Measurements from ENCODE around the gene MRPS10. TPM values are rescaled to one million over a fixed set of nuclear protein-coding genes. Genes with fewer than 3 reads are reported as not detected.

The MRPS10 gene
- total and polyA plus RNA-seq, 2 donors (not counting 3 experiments of a cell fraction or from before 2014, with no cell fraction given), result 23.2 to 37.7 TPM

DNA sequence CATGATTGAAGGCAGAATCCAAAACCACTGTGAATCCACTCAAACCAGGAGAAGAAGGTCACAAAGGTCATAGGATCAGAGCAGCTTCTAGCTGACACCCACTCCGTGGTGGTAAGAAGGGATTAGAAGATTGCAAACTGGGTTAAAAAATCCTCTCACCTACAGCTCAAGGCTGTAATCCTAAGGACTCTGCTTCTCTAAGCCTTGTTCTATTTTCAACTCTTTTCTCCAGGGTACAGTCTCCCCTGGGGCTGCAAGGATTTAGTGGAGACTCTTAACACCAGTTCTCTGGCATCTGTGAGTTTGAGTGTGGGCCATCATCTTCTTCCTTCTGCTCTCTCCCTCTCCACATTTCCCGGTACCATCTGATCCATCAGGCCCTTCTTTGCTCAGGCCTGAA lies 44.6 kb downstream of the MRPS10 start, which contains the start of gene GUCA1A:
Gene GUCA1A, plus strand, starts transcription at position 264 of the 400 bp plus-strand sequence. CDS start 250 bp downstream, outside the sequence.
- Histone ChIP-seq H3K4me1 (ENCODE audit: control insufficient read depth, extremely low read depth, insufficient read depth, low read length) (no peaks in the 10 kb centered on the region), H2AFZ (ENCODE audit: low read depth, low read length) (no peak within 1 kb of the TSS), H4K20me1 (replicated peaks; ENCODE audit: control insufficient read depth, extremely low read depth, insufficient read depth, low read length) (no peaks in the 10 kb centered on the region), H3K27ac (ENCODE audit: insufficient read depth, low read depth, low read length) (no peak within 1 kb of the TSS), H3K4me2 (ENCODE audit: insufficient read depth, low read length) (no peak within 1 kb of the TSS), H3K9ac (replicated peaks; ENCODE audit: extremely low read depth, insufficient read depth, low read length) (no peak within 1 kb of the TSS), H3K36me3 (ENCODE audit: control insufficient read depth in 2 of 2, extremely low read depth in 1 of 2, insufficient read depth in 2 of 2, low read length in 2 of 2) (no peaks in the 10 kb centered on the region), H3K79me2 (ENCODE audit: control insufficient read depth, insufficient read depth, low read length) (no peaks in the 10 kb centered on the region), H3K9me3 (replicated peaks; ENCODE audit: control insufficient read depth, insufficient read depth, low read length) (no peaks in the 10 kb centered on the region), H3K9me1 (replicated peaks; ENCODE audit: control insufficient read depth, extremely low read depth, insufficient read depth, low read length) (no peaks in the 10 kb centered on the region), H3K27me3 (ENCODE audit: control insufficient read depth in 2 of 2, insufficient read depth in 2 of 2, low read length in 2 of 2) (peaks cover 0 to 2% of the 10 kb centered on the region in 2 experiments), H3K4me3 (replicated peaks in 1 of 3; ENCODE audit: insufficient read depth in 1 of 3, low read depth in 1 of 3, low read length in 3 of 3) (no peak within 1 kb of the TSS)
- no peak for FAIRE-seq
- dilution Hi-C loops (cut with MboI; ENCODE audit: extremely low pct_ligation_motif_present, low sequenced_read_pairs), result no loop called here
- ChIA-PET CTCF (no interaction called here), POLR2A (no interaction called here)
- DNase-seq (ENCODE audit: low read depth, low spot score), result no peak
- TF ChIP-seq EZH2 (IDR thresholded peaks at IDR 0.05; ENCODE audit: borderline replicate concordance, low read depth, low read length, severe bottlenecking) (no peak), JUN (IDR thresholded peaks at IDR 0.05; ENCODE audit: borderline replicate concordance, insufficient read depth, insufficient read length, low read depth) (no peak), MYC (IDR thresholded peaks at IDR 0.05; ENCODE audit: low read depth, low read length) (no peak), FOS (IDR thresholded peaks at IDR 0.05; ENCODE audit: borderline replicate concordance, insufficient read depth, low read length) (no peak), GATA2 (IDR thresholded peaks at IDR 0.05; ENCODE audit: insufficient read depth, insufficient read length, low read depth, low read length) (no peak), POLR2A (IDR thresholded peaks at IDR 0.05; ENCODE audit: low read depth, low read length) (no peak), POLR2AphosphoS5 (IDR thresholded peaks at IDR 0.05; ENCODE audit: insufficient read depth, low read depth, low read length) (no peak)
- TF ChIP-seq, protein P1, sequence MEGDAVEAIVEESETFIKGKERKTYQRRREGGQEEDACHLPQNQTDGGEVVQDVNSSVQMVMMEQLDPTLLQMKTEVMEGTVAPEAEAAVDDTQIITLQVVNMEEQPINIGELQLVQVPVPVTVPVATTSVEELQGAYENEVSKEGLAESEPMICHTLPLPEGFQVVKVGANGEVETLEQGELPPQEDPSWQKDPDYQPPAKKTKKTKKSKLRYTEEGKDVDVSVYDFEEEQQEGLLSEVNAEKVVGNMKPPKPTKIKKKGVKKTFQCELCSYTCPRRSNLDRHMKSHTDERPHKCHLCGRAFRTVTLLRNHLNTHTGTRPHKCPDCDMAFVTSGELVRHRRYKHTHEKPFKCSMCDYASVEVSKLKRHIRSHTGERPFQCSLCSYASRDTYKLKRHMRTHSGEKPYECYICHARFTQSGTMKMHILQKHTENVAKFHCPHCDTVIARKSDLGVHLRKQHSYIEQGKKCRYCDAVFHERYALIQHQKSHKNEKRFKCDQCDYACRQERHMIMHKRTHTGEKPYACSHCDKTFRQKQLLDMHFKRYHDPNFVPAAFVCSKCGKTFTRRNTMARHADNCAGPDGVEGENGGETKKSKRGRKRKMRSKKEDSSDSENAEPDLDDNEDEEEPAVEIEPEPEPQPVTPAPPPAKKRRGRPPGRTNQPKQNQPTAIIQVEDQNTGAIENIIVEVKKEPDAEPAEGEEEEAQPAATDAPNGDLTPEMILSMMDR (IDR thresholded peaks at IDR 0.05; ENCODE audit: extremely low read depth in 1 of 2, insufficient read depth in 1 of 2, low read depth in 1 of 2, low read length in 2 of 2), result no peak
- TF ChIP-seq, protein P2, sequence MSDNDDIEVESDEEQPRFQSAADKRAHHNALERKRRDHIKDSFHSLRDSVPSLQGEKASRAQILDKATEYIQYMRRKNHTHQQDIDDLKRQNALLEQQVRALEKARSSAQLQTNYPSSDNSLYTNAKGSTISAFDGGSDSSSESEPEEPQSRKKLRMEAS (IDR thresholded peaks at IDR 0.05; ENCODE audit: insufficient read depth, insufficient read length), result no peak
- intact Hi-C loops (cut with micrococcal nuclease), result no loop called here
- no TSS peak for BruUV-seq (replicated peaks)
